H1 (cell line): ENCODE measurements around the gene PLA2G4D.

ENCODE experiments used
- CTCF ChIP-seq, 3 experiments: IDR thresholded peaks; 1 replicate in 2 of 3; 2 replicates in 1 of 3; pipeline versions ENCODE4 v1.5.1 to v1.6.1; 2011; ENCODE audit warnings: low read length in 3 of 3, mild to moderate bottlenecking in 3 of 3, inconsistent platforms in 2 of 3, low read depth in 1 of 3, moderate library complexity in 1 of 3; ENCODE audit not compliant: insufficient read depth in 1 of 3; ENCODE audit errors: control extremely low read depth in 1 of 3
- GABPA ChIP-seq: IDR thresholded peaks from 2 replicates; pipeline ENCODE4 v1.6.1; 2011; ENCODE audit warnings: mild to moderate bottlenecking, low read length, moderate library complexity, borderline replicate concordance; ENCODE audit not compliant: insufficient read depth
- JUND ChIP-seq: IDR thresholded peaks from 2 replicates; pipeline ENCODE4 v1.6.1; 2011; ENCODE audit warnings: mild to moderate bottlenecking, improper control_type of control experiment, low read length
- POLR2A ChIP-seq, 2 experiments: IDR thresholded peaks; 1 replicate in 1 of 2; 2 replicates in 1 of 2; pipeline ENCODE4 v1.6.1; 2011; ENCODE audit warnings: low read depth in 2 of 2, low read length in 2 of 2, mild to moderate bottlenecking in 2 of 2; ENCODE audit errors: control extremely low read depth in 1 of 2

- TF ChIP-seq GABPA: no peak
- no peak for TF ChIP-seq CTCF (IDR thresholded peaks at IDR 0.05; ENCODE audit: control extremely low read depth in 1 of 3, insufficient read depth in 1 of 3, low read depth in 1 of 3, low read length in 3 of 3)
- TF ChIP-seq POLR2A (IDR thresholded peaks at IDR 0.05; ENCODE audit: control extremely low read depth in 1 of 2, low read depth in 2 of 2, low read length in 2 of 2): no peak
- no peak for TF ChIP-seq JUND
These were observed 14.0 kb downstream of the PLA2G4D start for GRCh38 chr15:42080186-42080918.
